ENCODE results near the gene TULP3.

GRCh38 chr12:2879853-2880252 lies 10.8 kb upstream of the TULP3 start:
- TF ChIP-seq CTCF (IDR thresholded peaks at IDR 0.05) (no peak), POLR2A (IDR thresholded peaks at IDR 0.05) (no peak)
